SKM-1 (cell line): ENCODE results near the gene HCRT.
A peak's percentile ranks its signal among the peaks of the same experiment; 100 is the strongest.
"Not testable (repeated sequence)": the region's sequence is repeated elsewhere in the genome, so short reads cannot be mapped to it uniquely, and the experiment has no call there.

Experiments used
- DNase-seq: peaks from one replicate; lab custom pipeline; 2025; ENCODE audit not compliant: unreplicated experiment; lab: John Stamatoyannopoulos, UW

HCRT gene

DNA sequence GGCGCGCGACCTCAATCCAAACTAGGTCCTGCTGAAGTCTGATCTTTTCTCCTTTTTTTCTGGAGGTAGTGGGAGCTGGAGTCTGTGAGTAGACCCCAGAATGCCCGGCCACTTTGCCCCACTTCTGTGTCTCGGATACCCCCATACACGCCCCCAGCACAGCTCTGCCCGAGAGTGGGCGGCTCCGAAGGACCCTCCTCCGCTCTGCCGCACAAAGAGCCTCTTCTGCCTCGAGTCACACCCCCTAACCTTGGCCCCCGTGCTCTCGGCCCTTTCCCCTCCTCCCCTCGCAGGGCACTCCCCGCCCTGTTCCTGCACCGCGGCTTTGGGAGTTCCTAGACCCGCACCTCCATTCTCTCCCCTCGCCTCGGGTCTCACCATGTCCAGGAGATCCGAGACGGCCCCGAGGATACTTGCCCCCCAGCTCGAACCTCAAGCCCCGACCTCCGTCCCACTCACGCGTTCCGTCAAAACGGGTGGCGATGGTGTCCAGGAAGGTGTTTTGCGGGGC, 4.8 kb downstream of the HCRT start:
- no peak for DNase-seq

DNA sequence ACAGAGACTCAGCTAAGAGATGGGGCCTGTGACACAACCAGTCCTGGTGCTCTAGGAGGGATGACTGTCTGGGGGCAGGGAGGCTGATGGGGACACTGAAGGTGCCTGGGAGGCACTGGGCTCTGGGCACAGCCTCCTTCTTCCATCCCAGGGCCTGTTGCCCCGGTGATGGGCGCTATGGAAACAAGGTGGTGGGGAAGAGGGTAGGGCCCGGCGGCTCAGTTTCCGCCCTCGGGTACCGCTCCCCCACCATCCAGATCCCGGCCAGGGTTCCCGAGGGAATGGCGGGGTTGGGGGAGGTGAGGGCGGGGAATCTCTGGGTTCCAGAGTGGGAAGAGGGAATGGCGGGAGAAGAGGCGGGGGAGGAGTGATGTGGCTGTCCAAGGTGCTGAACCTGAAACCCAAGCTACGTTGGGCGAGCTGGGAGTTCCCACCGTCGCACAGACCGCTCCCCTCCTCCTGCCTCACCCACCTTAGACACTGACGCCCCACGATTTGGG, 5.3 kb downstream of the HCRT start:
- no peak for DNase-seq

DNA sequence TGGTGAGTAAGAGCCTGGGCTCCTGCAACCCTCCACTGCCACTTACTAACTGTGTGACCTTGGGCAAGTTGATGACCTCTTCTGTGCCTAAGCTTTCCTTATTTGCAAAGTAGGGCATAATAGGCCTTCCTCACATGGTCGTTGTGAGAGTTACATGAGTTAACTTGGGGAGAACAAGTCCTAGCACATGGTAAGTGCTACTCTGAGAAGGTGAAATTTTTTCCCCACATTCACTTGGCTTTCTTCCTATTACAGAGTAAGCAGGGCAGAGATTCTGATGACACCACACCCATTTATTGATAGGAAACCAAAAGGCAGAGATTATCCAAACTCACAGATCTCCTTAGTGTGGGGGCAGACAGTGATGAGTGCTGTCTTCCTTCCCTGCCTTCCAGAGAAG, 5.9 kb downstream of the HCRT start:
- DNase-seq, result no peak

GRCh38 chr17:42178817-42179216, 6.4 kb downstream of the HCRT start:
- DNase-seq, result no peak

- no peak for DNase-seq
Measured at GRCh38 chr17:42177684-42178083, 7.6 kb downstream of the HCRT start.

DNA sequence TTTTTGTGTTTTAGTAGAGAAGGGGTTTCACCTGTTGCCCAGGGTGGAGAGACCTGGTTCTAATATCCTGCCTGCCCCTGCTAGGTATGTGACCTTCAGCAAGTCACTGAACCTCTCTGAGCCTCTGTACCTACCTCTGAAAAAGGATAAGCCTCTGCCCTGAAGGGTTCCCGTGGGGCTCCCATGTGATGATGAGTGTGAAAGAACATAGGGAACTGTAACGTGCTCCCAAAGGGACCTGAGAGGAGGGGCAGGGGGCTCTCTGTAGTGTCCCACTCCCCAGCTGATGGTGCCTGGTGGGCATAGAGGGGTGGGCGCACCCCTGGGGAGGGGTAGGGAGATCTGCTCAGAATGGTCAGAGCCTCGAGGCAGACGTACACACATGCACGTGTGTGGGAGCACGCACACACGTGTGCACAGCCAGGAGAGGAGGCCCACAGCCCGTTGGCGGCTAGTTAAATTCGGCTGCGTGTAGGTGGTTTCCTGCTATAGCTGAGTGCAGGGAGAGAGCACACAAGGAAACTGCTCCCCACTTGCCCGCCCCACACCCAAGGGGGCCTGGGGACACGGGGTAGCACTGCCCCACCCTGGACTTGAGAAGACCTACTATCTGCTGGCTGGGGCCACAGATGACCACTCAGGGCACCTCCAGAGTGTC, 11.0 kb downstream of the HCRT start:
- no peak for DNase-seq

DNA sequence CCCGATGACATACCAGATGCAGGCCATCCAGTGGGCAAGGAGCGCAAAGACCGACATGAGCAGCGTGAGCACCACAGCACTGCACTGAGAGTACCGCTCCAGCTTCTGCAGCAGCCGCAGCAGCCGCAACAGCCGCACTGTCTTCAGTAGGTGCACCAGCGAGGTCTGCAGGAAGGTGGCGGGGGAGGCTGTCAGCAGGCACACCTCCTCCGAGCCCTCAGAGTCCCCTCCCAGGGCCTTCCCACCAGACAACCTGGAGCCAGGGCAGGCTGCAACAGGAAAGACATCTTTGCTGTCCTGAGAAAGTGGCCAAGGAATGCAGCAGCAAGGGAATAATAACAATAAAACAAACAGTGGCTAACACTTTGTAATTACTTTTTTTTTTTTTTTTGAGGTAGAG, 13.4 kb downstream of the HCRT start:
- DNase-seq, result no peak

DNA sequence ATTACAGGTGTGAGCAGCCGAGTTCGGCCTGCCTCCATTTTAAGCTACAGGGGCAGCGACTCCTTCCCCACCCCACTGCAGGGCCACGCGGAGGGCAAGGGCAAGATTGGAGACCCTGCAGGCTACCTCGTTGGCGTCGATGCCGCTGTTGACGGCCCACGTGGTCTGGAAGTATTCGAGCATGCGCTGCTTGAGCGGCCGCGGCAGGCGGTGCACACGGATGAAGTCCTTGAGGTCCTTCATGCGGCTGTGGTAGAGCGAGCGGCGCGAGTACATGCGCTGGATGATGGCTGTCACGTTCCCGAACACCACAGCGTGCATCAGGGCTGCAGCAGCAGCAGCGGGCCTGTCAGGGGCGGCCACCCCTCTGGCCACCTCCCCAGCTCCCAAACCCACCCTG, 15.9 kb downstream of the HCRT start:
- no peak for DNase-seq

GRCh38 chr17:42167807-42168206, 17.4 kb downstream of the HCRT start:
- no peak for DNase-seq

DNA sequence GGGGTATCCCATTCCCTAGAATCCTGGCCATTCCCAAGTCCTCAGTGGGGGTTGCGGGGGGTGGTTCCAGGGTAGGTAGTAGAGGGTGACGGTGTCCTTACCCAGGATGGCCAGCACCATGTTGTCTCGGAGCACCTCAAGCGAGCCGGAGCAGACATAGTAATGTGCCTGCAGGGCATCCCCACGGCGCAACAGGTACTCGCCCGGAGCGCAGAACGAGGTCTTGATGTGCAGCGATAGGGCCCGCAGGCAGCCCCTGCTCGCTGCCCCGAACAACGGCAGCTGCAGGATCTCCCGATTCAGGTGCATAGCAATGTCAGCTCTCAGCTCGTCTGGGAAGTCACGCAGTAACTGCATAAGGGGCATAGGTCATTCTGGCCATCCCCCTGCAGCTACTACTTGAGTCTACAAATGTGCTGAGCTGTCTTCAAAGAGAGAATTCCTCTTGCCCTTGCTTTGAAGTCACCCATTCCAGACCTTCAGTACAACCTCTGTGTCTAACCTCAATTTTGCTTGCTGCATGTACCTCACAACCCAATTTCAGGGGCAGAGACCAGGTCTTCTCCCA, 19.0 kb downstream of the HCRT start:
- no peak for DNase-seq

- no peak for DNase-seq
Measured at GRCh38 chr17:42165751-42166150, 19.5 kb downstream of the HCRT start.

GRCh38 chr17:42163696-42164407, 21.4 kb downstream of the HCRT start:
- DNase-seq, result no peak

DNA sequence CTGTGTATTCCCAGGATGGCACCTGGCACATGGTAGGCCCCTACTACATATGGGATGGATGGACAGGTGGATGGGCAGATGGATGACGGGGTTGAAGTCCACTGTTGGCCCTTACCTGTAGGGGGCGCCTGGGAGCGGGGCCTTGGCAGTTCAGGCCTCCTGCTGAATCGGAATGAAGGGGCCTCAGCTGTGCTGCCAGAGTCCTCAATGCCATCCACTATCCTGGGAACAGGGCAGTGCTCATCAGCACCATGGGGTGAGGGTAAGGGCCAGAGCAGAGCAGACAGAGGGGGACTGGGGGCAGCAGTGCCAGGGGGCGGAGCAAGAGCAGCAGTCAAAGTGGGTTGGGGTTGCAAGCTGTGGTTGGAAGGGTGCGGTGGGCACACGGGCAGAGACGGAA, 22.1 kb downstream of the HCRT start:
- DNase-seq, result no peak

DNA sequence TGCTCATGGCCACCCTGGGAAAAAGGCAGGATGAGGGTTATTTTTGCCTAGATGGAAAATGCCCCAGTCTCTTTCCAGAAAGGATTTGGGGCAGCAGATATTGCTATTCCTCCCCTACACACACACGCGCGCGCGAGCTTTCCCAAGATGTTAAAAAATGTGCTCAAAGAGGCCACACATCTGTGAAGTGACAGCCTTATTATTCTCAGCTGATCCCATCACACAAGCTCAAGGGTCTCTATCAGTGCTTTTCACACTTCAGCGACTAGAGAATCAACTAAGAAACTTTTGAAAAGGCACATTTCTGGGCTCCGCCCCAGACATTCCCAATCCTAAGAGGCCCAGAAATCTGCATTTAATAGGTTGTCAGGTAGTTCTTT, 24.7 kb downstream of the HCRT start:
- DNase-seq, result no peak

- no peak for DNase-seq
Measured at GRCh38 chr17:42159796-42160530, 25.3 kb downstream of the HCRT start.

GRCh38 chr17:42155614-42156045, 29.6 kb downstream of the HCRT start:
- DNase-seq, result no peak

DNA sequence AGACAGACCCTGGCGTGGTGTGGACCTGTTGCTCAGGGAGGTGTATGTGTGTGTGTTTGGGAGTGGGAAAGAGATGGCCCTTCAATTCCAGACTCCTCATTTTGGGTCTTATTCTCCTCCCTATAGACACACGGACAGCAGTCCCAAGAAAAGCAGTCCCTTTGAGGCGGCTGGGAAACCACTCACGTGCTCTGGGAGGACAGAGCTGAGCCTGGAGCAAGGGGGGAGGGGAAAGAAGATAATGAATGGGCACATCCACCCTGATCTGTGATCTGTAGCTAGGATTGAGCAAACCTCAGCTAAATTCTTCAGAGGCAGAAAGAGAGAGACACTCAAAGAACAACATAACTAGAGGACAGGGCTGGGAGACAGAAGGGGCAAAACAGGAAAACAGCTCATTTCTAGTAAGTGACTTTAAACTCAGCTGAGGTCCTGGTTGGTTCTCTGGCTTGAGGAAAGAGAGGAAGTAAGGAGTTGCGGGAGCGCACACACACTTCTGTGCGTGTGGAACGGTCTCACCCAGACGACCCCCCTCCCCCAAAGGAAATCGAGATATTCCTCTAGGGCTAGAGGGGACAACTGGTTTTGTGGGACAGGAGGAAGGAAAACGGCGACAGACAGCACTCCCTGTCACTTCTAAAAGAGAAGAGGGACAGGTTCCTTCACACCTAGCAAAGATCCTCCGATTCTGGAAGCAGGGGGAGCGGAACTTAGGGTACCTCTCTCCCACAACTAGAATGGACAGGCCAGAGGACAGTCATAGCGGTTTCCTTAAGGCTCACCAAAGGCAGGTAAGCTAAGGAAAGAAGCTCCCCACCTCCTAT, 31.1 kb downstream of the HCRT start:
- peak; percentile 31 for DNase-seq

- no peak for DNase-seq
Measured at GRCh38 chr17:42146911-42147607, 38.2 kb downstream of the HCRT start.

DNA sequence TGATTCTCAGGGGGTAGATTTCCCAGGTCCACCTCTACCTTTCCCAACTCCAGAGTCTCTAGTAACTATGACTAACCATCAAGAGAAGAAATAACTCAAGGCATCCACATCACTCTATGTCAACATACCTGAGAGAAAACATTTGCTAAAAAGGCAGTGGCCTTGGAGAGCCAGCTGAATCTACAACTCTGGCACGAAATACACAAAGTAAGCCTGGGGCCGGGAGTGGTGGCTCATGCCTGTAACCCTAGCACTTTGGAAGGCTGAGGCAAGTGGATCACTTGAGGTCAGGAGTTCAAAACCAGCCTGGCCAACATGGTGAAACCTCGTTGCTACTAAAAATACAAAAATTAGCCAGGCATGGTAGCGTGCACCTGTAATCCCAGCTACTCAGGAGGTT, 42.1 kb downstream of the HCRT start:
- DNase-seq, result not testable (repeated sequence)

DNA sequence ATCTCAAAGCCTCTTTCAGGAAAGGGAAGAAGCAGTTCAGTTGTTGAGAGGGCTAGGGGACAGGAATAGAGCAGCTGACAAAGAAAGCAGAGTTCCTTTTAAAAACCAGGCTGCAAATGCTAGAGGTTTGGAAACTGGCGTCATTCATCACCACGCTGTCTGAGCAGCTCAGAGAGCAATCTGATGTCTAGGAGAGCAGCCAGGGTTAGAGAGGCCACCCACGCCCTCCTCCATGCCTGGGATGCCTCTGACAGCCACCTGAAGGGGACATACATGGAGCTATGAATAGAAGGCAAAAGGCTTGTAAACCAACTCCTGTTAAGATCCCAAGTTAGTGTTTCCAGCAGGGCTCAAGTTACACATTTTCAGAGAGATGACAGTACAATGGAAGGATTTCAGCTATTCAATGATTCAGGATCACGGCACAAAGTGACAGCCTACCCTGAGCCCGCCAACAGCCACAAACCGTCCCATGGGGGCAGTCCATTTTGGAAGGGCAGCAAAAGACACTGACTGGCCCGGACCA, 42.8 kb downstream of the HCRT start:
- no peak for DNase-seq
